Anterior cingulate cortex (tissue), 58 donors: ENCODE results near the gene IL1RN.

Experiments
- DNase-seq, 58 donors: peaks; one replicate each; lab custom pipeline; 2025; lab: John Stamatoyannopoulos, UW

IL1RN gene

GRCh38 chr2:113149553-113150257, 22.3 kb downstream of the IL1RN start:
- DNase-seq = no peak

GRCh38 chr2:113150258-113150601, 22.8 kb downstream of the IL1RN start:
- DNase-seq = no peak

GRCh38 chr2:113155331-113155730, 27.9 kb downstream of the IL1RN start:
- DNase-seq = no peak

- DNase-seq = no peak
Observed at GRCh38 chr2:113156278-113157117, 29.1 kb downstream of the IL1RN start.

GRCh38 chr2:113157118-113157896, 29.9 kb downstream of the IL1RN start:
- peak in 8 of 58 donors; percentile 3 to 50 (median 17) for DNase-seq

- DNase-seq = no peak
Observed at GRCh38 chr2:113157897-113158753, 30.7 kb downstream of the IL1RN start.

GRCh38 chr2:113158884-113159553, 31.6 kb downstream of the IL1RN start:
- no peak for DNase-seq

- DNase-seq = no peak
Observed at GRCh38 chr2:113160248-113160647, 32.9 kb downstream of the IL1RN start.

- DNase-seq = no peak
Observed at GRCh38 chr2:113160962-113161361, 33.6 kb downstream of the IL1RN start.

GRCh38 chr2:113162173-113162572, 34.8 kb downstream of the IL1RN start:
- no peak for DNase-seq

GRCh38 chr2:113162869-113163268, 35.5 kb downstream of the IL1RN start:
- no peak for DNase-seq

GRCh38 chr2:113164215-113164929, 37.0 kb downstream of the IL1RN start:
- DNase-seq = no peak

GRCh38 chr2:113164930-113165585, 37.7 kb downstream of the IL1RN start:
- no peak for DNase-seq

GRCh38 chr2:113166187-113166645, 38.8 kb downstream of the IL1RN start:
- no peak for DNase-seq

- no peak for DNase-seq
Observed at GRCh38 chr2:113167115-113167932, 39.9 kb downstream of the IL1RN start.

GRCh38 chr2:113167962-113168340, 40.6 kb downstream of the IL1RN start:
- no peak for DNase-seq

- no peak for DNase-seq
Observed at GRCh38 chr2:113169002-113169530, 41.7 kb downstream of the IL1RN start.
